ENCODE results near the gene OR2T35. TPM values are rescaled to one million over a fixed set of nuclear protein-coding genes. Genes with fewer than 3 reads are reported as not detected.

The OR2T35 gene
- total RNA-seq, 1 experiment from 2014 or later = not detected

DNA sequence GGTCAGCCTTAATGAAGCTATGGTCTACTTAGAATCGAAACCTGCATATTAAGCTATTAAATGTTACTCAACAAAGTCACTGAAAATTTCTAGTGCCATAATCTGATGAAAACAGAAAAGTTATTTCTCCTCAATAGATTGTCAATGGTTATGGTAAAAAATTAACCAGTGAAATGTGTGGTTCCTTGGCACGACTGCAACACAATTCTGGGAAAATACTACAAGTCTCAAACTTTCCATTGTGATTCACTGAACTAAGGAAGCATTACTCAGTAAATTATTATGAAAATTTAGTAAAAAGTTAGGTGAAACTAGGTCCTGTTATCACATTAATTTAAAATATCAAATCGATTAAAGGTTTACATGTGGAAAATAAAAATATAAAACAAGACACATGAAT lies 34.8 kb downstream of the OR2T35 start:
- Histone ChIP-seq H3K36me3 (no peaks in the 10 kb centered on the region), H3K27ac (no peak overlapping the region), H3K4me1 (replicated peaks) (no peaks in the 10 kb centered on the region), H3K9me3 (replicated peaks) (no peaks in the 10 kb centered on the region), H3K4me3 (no peak overlapping the region), H3K27me3 (replicated peaks) (no peaks in the 10 kb centered on the region)
- no peak for DNase-seq (ENCODE audit: low read depth in 1 of 2, low spot score in 2 of 2)

DNA sequence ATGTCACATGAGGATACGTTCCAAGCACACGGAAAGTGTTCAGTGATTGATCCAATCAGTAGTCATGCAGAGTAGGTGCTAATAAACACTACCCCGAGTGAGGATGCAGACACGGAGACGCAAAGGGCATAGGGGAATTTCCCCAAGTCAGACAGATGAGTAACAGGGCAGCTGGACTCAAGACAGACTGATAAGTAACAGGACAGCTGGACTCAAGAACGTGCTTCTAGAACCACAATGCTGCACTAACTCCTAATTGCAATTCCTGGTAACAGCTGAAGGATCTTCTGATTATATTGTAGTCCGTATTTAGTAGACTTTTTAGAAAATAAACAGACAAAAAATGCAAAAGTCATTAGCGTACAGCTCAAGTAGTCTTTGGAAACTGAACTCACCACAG lies 45.7 kb downstream of the OR2T35 start:
- Histone ChIP-seq H3K27me3 (replicated peaks) (no peaks in the 10 kb centered on the region), H3K27ac (no peak overlapping the region), H3K4me3 (no peak overlapping the region), H3K36me3 (no peaks in the 10 kb centered on the region), H3K4me1 (replicated peaks) (no peaks in the 10 kb centered on the region), H3K9me3 (replicated peaks) (no peaks in the 10 kb centered on the region)
- DNase-seq (ENCODE audit: low read depth in 1 of 2, low spot score in 2 of 2) = no peak

DNA sequence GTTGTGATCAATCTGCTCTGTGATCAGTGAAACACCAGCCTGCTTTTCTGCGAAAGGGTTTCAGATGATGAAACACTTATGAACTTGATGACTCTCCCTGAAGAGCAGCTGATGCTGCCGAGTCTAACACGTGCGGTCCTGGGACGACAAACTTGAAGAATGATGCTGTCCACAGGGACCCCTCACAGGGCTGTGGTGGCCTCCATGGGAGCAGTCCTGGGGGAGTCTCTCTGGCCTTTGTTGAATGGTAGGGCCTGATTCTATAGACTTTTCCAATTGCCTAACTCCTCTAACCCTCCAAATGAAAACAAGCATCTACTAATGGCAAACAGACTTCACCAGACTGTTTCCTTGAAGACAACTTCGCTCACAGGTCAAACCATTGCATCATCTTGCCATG lies 47.5 kb downstream of the OR2T35 start, which contains the start of gene OR2T10:
Gene OR2T10, minus strand, starts transcription at position 112 of the 400 bp plus-strand sequence. CDS start 3,932 bp downstream, outside the sequence.
- no peak for DNase-seq (ENCODE audit: low read depth in 1 of 2, low spot score in 2 of 2)
- H3K9me3 ChIP-seq (replicated peaks) = no peaks in the 10 kb centered on the region

DNA sequence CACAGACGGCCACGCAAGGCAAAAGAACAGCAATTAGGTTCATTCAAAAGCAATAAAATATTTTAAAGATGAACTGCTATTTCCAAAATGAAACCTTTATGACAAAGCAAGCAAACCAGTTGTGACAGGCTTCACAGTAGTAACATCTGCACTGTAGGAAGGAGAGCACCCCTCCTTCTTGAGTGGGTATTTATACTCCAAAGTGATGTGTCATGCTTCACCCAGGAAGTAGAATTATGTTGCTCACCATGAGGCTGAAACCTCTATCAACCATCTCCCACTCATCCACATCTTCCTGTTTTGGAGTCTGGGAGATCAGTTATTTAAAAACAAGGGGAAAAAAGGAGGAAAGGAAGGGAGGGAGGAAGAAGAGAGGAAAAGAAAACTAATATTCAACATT lies 48.5 kb downstream of the OR2T35 start:
- Histone ChIP-seq H3K27ac (no peak overlapping the region), H3K9me3 (replicated peaks) (no peaks in the 10 kb centered on the region), H3K27me3 (replicated peaks) (no peaks in the 10 kb centered on the region), H3K4me3 (no peak overlapping the region), H3K4me1 (replicated peaks) (no peaks in the 10 kb centered on the region), H3K36me3 (no peaks in the 10 kb centered on the region)
- DNase-seq (ENCODE audit: low read depth in 1 of 2, low spot score in 2 of 2) = no peak

More for the DNA sequence above, 47.5 kb downstream of the OR2T35 start, which contains the start of gene OR2T10:
- H3K27me3 ChIP-seq (replicated peaks) = no peaks in the 10 kb centered on the region
- H3K4me3 ChIP-seq = no peak within 1 kb of the TSS
- H3K36me3 ChIP-seq = no peaks in the 10 kb centered on the region
- no peak within 1 kb of the TSS for H3K27ac ChIP-seq
- no peaks in the 10 kb centered on the region for H3K4me1 ChIP-seq (replicated peaks)

DNA sequence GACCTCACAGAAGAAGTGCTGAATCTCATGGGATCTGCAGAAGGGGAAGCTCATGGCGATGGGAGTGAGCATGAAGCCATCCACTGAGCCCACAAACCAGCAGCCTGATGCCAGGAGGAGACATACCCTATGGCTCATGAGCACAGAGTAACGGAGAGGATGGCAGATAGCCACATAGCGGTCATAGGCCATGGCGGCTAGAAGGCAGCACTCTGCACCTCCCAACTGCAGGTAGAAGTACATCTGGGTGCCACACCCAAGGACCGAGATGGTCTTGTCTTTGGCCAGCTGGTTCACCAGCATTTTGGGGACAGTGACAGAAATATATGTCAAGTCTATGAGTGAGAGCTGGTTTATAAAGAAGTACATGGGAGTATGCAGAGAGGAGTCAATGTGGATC lies 51.9 kb downstream of the OR2T35 start:
- no peak overlapping the region for H3K27ac ChIP-seq
- no peaks in the 10 kb centered on the region for H3K27me3 ChIP-seq (replicated peaks)
- no peak overlapping the region for H3K4me3 ChIP-seq
- no peak for DNase-seq (ENCODE audit: low read depth in 1 of 2, low spot score in 2 of 2)
- H3K9me3 ChIP-seq (replicated peaks) = no peaks in the 10 kb centered on the region
- no peaks in the 10 kb centered on the region for H3K4me1 ChIP-seq (replicated peaks)
- H3K36me3 ChIP-seq = no peaks in the 10 kb centered on the region

DNA sequence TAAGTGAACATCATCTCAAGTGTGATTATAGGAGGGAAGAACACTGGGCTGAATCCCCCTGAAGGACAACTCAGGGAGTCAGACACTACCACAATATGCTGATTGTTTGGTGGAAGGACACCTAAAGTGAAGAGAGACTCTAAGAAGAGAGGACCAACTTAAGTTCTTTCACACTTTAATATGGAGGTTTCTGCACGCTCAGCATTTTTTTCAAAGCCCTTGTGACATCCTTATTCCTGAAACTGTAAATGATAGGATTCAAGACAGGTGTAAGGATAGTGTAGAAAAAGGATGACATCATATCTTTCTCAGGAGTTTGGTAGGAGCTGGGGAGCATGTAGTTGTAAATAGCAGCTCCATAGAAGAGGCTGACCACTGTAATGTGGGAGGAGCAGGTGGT lies 52.4 kb downstream of the OR2T35 start:
- DNase-seq (ENCODE audit: low read depth in 1 of 2, low spot score in 2 of 2) = no peak
- Histone ChIP-seq H3K4me3 (no peak overlapping the region), H3K27ac (no peak overlapping the region), H3K36me3 (no peaks in the 10 kb centered on the region), H3K4me1 (replicated peaks) (no peaks in the 10 kb centered on the region), H3K9me3 (replicated peaks) (no peaks in the 10 kb centered on the region), H3K27me3 (replicated peaks) (no peaks in the 10 kb centered on the region)

DNA sequence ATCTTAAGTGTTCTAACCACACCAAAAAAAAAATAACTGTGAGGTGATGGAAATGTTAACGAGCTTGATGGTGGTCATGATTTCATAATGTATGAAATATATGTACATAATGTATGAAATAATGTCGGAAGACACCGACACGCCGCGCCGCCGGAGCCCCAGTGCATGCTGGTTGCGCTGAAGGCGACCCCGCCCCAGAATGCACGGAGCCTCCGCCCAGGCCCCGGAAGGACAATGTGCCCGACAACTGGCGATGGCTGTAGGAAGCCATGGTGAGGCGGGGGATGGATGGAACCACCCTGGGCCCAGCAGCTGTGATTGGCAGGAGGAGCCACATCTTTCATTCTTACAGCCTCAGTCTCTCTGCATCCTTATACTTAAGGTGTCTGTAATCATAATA lies 55.0 kb downstream of the OR2T35 start:
- no peak for DNase-seq (ENCODE audit: low read depth in 1 of 2, low spot score in 2 of 2)
- no peaks in the 10 kb centered on the region for H3K36me3 ChIP-seq
- no peaks in the 10 kb centered on the region for H3K4me1 ChIP-seq (replicated peaks)
- no peaks in the 10 kb centered on the region for H3K9me3 ChIP-seq (replicated peaks)
- no peaks in the 10 kb centered on the region for H3K27me3 ChIP-seq (replicated peaks)
- no peak overlapping the region for H3K4me3 ChIP-seq
- no peak overlapping the region for H3K27ac ChIP-seq

DNA sequence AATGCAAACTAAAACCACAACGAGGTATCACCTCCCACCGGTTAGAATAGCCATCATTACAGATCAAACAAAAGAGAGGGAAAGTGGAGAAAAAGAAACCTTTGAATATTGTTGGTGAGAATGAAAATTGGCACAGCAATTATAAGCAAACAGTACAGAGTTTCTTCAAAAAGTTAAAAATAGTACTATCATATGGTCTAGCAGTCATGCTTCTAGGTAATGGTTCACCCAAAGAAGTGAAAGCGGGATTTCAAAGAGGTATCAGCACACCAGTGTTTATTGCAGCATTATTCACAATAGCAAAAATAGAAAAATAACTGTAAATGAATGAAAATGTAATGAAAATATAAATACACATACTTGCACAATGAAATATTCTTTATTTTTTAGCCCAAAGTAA lies 55.7 kb downstream of the OR2T35 start:
- Histone ChIP-seq H3K4me1 (replicated peaks) (no peaks in the 10 kb centered on the region), H3K36me3 (no peaks in the 10 kb centered on the region), H3K27ac (no peak overlapping the region), H3K27me3 (replicated peaks) (no peaks in the 10 kb centered on the region), H3K4me3 (no peak overlapping the region), H3K9me3 (replicated peaks) (no peaks in the 10 kb centered on the region)
- no peak for DNase-seq (ENCODE audit: low read depth in 1 of 2, low spot score in 2 of 2)

Other genes with a start within 250 kb of the OR2T35 start
- gene OR2T1, start 242.2 kb downstream of the OR2T35 start, total RNA-seq (2014; rRNA removed; shearing (Covaris generic)) = not detected in 2 replicates
- not detected in 2 replicates for gene OR2T2, start 199.6 kb downstream of the OR2T35 start, total RNA-seq (2014; rRNA removed; shearing (Covaris generic))
- not detected in 2 replicates for gene OR2T3, start 171.9 kb downstream of the OR2T35 start, total RNA-seq (2014; rRNA removed; shearing (Covaris generic))
- not detected in 2 replicates for gene OR2T5, start 156.7 kb downstream of the OR2T35 start, total RNA-seq (2014; rRNA removed; shearing (Covaris generic))
- not detected in 2 replicates for gene OR2G6, start 137.2 kb downstream of the OR2T35 start, total RNA-seq (2014; rRNA removed; shearing (Covaris generic))
- gene OR2T29, start 82.5 kb downstream of the OR2T35 start, total RNA-seq (2014; rRNA removed; shearing (Covaris generic)) = not detected in 2 replicates
- gene OR2T34, start 70.5 kb downstream of the OR2T35 start, total RNA-seq (2014; rRNA removed; shearing (Covaris generic)) = not detected in 2 replicates
- not detected in 2 replicates for gene OR2T10, start 47.6 kb downstream of the OR2T35 start, total RNA-seq (2014; rRNA removed; shearing (Covaris generic))
- not detected in 2 replicates for gene OR2T11, start 10.2 kb downstream of the OR2T35 start, total RNA-seq (2014; rRNA removed; shearing (Covaris generic))
- not detected in 2 replicates for gene OR2T27, start 10.2 kb upstream of the OR2T35 start, total RNA-seq (2014; rRNA removed; shearing (Covaris generic))
- not detected in 2 replicates for gene OR14I1, start 57.5 kb upstream of the OR2T35 start, total RNA-seq (2014; rRNA removed; shearing (Covaris generic))
- gene LYPD8, start 110.5 kb upstream of the OR2T35 start, total RNA-seq (2014; rRNA removed; shearing (Covaris generic)) = not detected in 2 replicates
- gene SH3BP5L, start 180.6 kb upstream of the OR2T35 start, total RNA-seq (2014; rRNA removed; shearing (Covaris generic)) = 26.1 and 34.1 TPM in 2 replicates
- 23.1 and 27.7 TPM in 2 replicates for gene ZNF672, start 192.9 kb upstream of the OR2T35 start, total RNA-seq (2014; rRNA removed; shearing (Covaris generic))
- 8.8 and 11.1 TPM in 2 replicates for gene ZNF692, start 213.8 kb upstream of the OR2T35 start, total RNA-seq (2014; rRNA removed; shearing (Covaris generic))